Immature natural killer cell (primary cell): Measurements from ENCODE around the gene DIMT1. TPM values are rescaled to one million over a fixed set of nuclear protein-coding genes. Genes with fewer than 3 reads are reported as not detected.

ENCODE experiments used
- DNase-seq, 3 donors: peaks; one replicate each; pipeline ENCODE4 v3.0.0; 2022; ENCODE audit warnings: mixed read lengths in 1 of 3
- H3K27ac Mint-ChIP-seq, 6 donors: one replicate each; pipeline ENCODE4 v1.8.0; 2020; ENCODE audit warnings: mixed read lengths in 6 of 6, mild to moderate bottlenecking in 5 of 6, inconsistent platforms in 4 of 6, moderate library complexity in 3 of 6
- H3K27me3 Mint-ChIP-seq, 3 donors: one replicate each; pipeline ENCODE4 v1.8.0; 2020 to 2021; ENCODE audit warnings: low read depth in 3 of 3, mild to moderate bottlenecking in 3 of 3, mixed read lengths in 3 of 3, moderate library complexity in 3 of 3, inconsistent platforms in 1 of 3
- H3K36me3 Mint-ChIP-seq, 3 donors: one replicate each; pipeline ENCODE4 v1.8.0; 2020; ENCODE audit warnings: mixed read lengths in 3 of 3, inconsistent platforms in 2 of 3, mild to moderate bottlenecking in 2 of 3
- H3K4me1 Mint-ChIP-seq, 2 donors: one replicate each; pipeline ENCODE4 v1.8.0; 2020; ENCODE audit warnings: inconsistent platforms in 2 of 2, mild to moderate bottlenecking in 2 of 2, mixed read lengths in 2 of 2, moderate library complexity in 1 of 2
- H3K4me3 Mint-ChIP-seq, 5 donors: one replicate each; pipeline ENCODE4 v1.8.0; 2020; ENCODE audit warnings: mild to moderate bottlenecking in 5 of 5, mixed read lengths in 5 of 5, inconsistent platforms in 3 of 5, moderate library complexity in 3 of 5
- H3K9me3 Mint-ChIP-seq, 6 donors: one replicate each; pipeline ENCODE4 v1.8.0; 2020; ENCODE audit warnings: mild to moderate bottlenecking in 6 of 6, mixed read lengths in 6 of 6, inconsistent platforms in 4 of 6, moderate library complexity in 3 of 6
- polyA plus RNA-seq, 3 donors: library from polyadenylated mRNA; unstranded; fragments of 300-500 nt; fragmentation: Illumina TruSeq; gene quantifications; one replicate each; pipeline ENCODE4 v1.2.3, GENCODE V29; 2021

Gene DIMT1
- polyA plus RNA-seq: 10 to 100 TPM; 22.3 to 27.0 (median 26.3) TPM

DNA sequence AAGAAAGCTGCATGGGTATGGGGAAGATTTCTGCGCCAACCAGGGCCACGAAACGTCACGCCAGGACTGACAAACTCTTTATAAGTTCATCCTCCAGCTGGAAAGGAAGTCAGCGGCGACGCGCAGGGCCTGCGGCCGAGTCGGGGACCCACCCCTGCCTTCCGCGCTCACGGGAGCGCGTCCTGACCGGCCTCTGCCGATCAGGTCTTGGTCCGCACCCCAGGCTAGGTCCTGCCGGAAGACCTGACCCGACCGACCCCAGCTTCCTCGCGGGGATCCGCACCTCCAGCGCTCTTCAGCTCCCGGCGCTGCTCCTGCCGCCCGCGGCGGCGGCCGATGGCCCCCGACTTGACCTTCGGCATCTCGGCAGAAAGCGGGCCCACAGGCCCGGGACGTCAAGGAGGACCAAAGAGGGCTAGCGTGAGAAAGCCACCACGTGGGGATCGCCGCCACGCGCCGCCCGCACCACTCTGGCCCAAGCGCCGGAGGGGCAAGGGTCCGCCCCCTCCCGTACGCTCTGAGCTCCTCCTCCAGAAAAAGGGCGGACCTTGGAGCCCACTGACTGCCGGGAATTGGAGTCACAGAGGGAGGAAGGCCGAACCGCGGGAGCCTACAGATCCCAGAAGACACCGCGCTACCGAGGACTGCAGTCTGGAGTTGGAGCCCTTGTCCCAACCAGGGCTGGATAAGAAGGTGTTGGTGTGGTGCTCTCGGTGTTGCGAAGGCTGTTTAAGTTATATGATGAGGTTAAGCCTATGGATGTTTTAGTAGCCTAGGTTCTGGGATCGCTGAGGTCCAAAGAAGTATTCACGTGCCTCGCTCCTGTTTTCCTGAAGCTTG, at the start of gene DIMT1:
Gene DIMT1 (minus strand): TSS at position 495 of the 840 bp plus-strand sequence. CDS start 133 bp downstream, at position 362.
- DNase-seq: peak; percentile 90 to 92 (median 91)
- Mint-ChIP-seq H3K9me3 (peaks cover 0 to 1% (median 0%) of the 10 kb centered on the region in 6 donors), H3K4me3 (peak within 1 kb of the TSS; percentile 99 to 100 (median 100)), H3K4me1 (peaks cover 27 to 31% of the 10 kb centered on the region in 2 donors), H3K27me3 (peaks cover 2 to 7% (median 6%) of the 10 kb centered on the region in 3 donors), H3K27ac (peak within 1 kb of the TSS; percentile 91 to 98 (median 98)), H3K36me3 (peaks cover 0 to 4% (median 0%) of the 10 kb centered on the region in 3 donors)

- H3K4me3 Mint-ChIP-seq: no peak overlapping the region
- peaks cover 0 to 1% (median 0%) of the 10 kb centered on the region in 3 donors for H3K27me3 Mint-ChIP-seq
- H3K36me3 Mint-ChIP-seq: peaks cover 6 to 20% (median 12%) of the 10 kb centered on the region in 3 donors
- H3K27ac Mint-ChIP-seq: no peak overlapping the region
- no peak for DNase-seq
- H3K9me3 Mint-ChIP-seq: no peaks in the 10 kb centered on the region
- H3K4me1 Mint-ChIP-seq: no peaks in the 10 kb centered on the region
Observed at GRCh38 chr5:62450259-62450658, 46.6 kb upstream of the DIMT1 start.

- H3K9me3 Mint-ChIP-seq: no peaks in the 10 kb centered on the region
- H3K27ac Mint-ChIP-seq: no peak overlapping the region
- peaks cover 0 to 1% (median 0%) of the 10 kb centered on the region in 3 donors for H3K27me3 Mint-ChIP-seq
- H3K4me3 Mint-ChIP-seq: no peak overlapping the region
- DNase-seq: no peak
- no peaks in the 10 kb centered on the region for H3K4me1 Mint-ChIP-seq
- peaks cover 6 to 12% (median 12%) of the 10 kb centered on the region in 3 donors for H3K36me3 Mint-ChIP-seq
Observed at GRCh38 chr5:62448528-62448927, 44.8 kb upstream of the DIMT1 start.

- Mint-ChIP-seq H3K4me3 (no peak overlapping the region), H3K9me3 (no peaks in the 10 kb centered on the region), H3K36me3 (no peaks in the 10 kb centered on the region), H3K4me1 (peaks cover 0 to 15% of the 10 kb centered on the region in 2 donors), H3K27me3 (no peaks in the 10 kb centered on the region), H3K27ac (no peak overlapping the region)
- no peak for DNase-seq
Observed at GRCh38 chr5:62432621-62433064, 28.9 kb upstream of the DIMT1 start.

- no peak overlapping the region for H3K27ac Mint-ChIP-seq
- H3K36me3 Mint-ChIP-seq: no peaks in the 10 kb centered on the region
- no peaks in the 10 kb centered on the region for H3K27me3 Mint-ChIP-seq
- no peak overlapping the region for H3K4me3 Mint-ChIP-seq
- no peak for DNase-seq
- H3K9me3 Mint-ChIP-seq: no peaks in the 10 kb centered on the region
- peaks cover 0 to 15% of the 10 kb centered on the region in 2 donors for H3K4me1 Mint-ChIP-seq
Observed at GRCh38 chr5:62431735-62432620, 28.3 kb upstream of the DIMT1 start.

- Mint-ChIP-seq H3K4me1 (peaks cover 2 to 19% of the 10 kb centered on the region in 2 donors), H3K36me3 (no peaks in the 10 kb centered on the region), H3K9me3 (no peaks in the 10 kb centered on the region), H3K27ac (peak overlapping the region in 1 of 6 donors; percentile 40), H3K27me3 (no peaks in the 10 kb centered on the region), H3K4me3 (no peak overlapping the region)
- no peak for DNase-seq
Observed at GRCh38 chr5:62424763-62425162, 21.1 kb upstream of the DIMT1 start.

GRCh38 chr5:62421414-62421813, 17.7 kb upstream of the DIMT1 start:
- H3K36me3 Mint-ChIP-seq: no peaks in the 10 kb centered on the region
- H3K9me3 Mint-ChIP-seq: no peaks in the 10 kb centered on the region
- no peaks in the 10 kb centered on the region for H3K27me3 Mint-ChIP-seq
- no peak overlapping the region for H3K4me3 Mint-ChIP-seq
- H3K27ac Mint-ChIP-seq: no peak overlapping the region
- DNase-seq: no peak
- H3K4me1 Mint-ChIP-seq: peaks cover 2 to 19% of the 10 kb centered on the region in 2 donors

DNA sequence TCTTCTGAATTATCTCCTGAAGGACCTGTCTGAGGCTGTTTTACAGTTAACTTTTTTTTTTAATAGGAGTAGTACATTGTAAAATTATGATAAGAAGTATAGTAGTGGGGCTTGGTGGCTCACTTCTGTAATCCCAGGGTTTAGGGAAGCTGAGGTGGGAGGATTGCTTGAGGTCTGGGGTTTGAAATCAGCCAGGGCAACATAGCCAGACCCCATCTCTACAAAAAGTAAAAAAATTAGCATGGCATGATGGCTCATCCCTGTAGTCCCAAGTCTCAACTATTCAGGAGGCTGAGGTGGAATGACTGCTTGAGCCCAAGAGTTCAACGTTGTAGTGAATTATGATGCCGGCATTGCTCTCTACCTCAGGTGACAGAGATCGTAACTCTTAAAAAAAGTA, 15.9 kb upstream of the DIMT1 start:
- Mint-ChIP-seq H3K27ac (no peak overlapping the region), H3K27me3 (no peaks in the 10 kb centered on the region), H3K36me3 (no peaks in the 10 kb centered on the region), H3K4me3 (no peak overlapping the region), H3K4me1 (peaks cover 2 to 25% of the 10 kb centered on the region in 2 donors), H3K9me3 (no peaks in the 10 kb centered on the region)
- DNase-seq: no peak

GRCh38 chr5:62418462-62419076, 14.9 kb upstream of the DIMT1 start:
- Mint-ChIP-seq H3K36me3 (no peaks in the 10 kb centered on the region), H3K27ac (no peak overlapping the region), H3K9me3 (no peaks in the 10 kb centered on the region), H3K4me3 (no peak overlapping the region), H3K4me1 (peaks cover 5 to 34% of the 10 kb centered on the region in 2 donors), H3K27me3 (no peaks in the 10 kb centered on the region)
- DNase-seq: no peak

DNA sequence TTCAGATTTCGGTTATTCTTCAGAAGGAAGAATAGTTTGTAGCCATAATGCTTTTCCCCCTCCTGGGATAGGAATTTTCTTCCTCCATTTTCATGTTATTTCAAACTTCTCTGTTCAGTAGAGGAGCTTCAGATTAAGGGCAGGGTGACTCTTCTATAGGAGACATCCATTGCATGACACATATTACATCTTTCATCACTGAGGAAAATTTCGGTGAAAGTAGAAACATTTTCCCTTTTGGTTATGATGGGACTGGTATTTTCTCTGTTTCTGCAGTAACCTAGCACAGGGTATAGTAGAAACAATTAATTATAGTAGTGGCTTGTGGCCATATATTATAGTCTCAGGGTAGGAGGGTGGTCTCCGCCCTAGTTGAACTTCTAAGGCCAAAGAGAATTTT, 10.0 kb upstream of the DIMT1 start:
- DNase-seq: no peak
- Mint-ChIP-seq H3K9me3 (no peaks in the 10 kb centered on the region), H3K27ac (peak overlapping the region; percentile 64 to 98 (median 93)), H3K4me3 (peak overlapping the region; percentile 86 to 97 (median 90)), H3K36me3 (no peaks in the 10 kb centered on the region), H3K27me3 (peaks cover 4 to 8% (median 7%) of the 10 kb centered on the region in 3 donors), H3K4me1 (peaks cover 17 to 30% of the 10 kb centered on the region in 2 donors)

- peaks cover 17 to 30% of the 10 kb centered on the region in 2 donors for H3K4me1 Mint-ChIP-seq
- no peaks in the 10 kb centered on the region for H3K9me3 Mint-ChIP-seq
- H3K27ac Mint-ChIP-seq: peak within 1 kb of the TSS; percentile 90 to 98 (median 94)
Observed at GRCh38 chr5:62412549-62413329, 9.0 kb upstream of the DIMT1 start, which contains the start of gene IPO11. TSS of gene IPO11 (plus strand) at chr5:62412763. CDS start at chr5:62437280, 24,517 bp downstream.

GRCh38 chr5:62395210-62395950, 8.3 kb downstream of the DIMT1 start:
- peaks cover 0 to 5% (median 2%) of the 10 kb centered on the region in 3 donors for H3K27me3 Mint-ChIP-seq
- H3K9me3 Mint-ChIP-seq: no peaks in the 10 kb centered on the region
- DNase-seq: no peak
- peaks cover 4 to 29% (median 13%) of the 10 kb centered on the region in 3 donors for H3K36me3 Mint-ChIP-seq
- no peak overlapping the region for H3K4me3 Mint-ChIP-seq
- no peak overlapping the region for H3K27ac Mint-ChIP-seq
- peaks cover 10 to 17% of the 10 kb centered on the region in 2 donors for H3K4me1 Mint-ChIP-seq

More at GRCh38 chr5:62412549-62413329, 9.0 kb upstream of the DIMT1 start, which contains the start of gene IPO11:
- peaks cover 4 to 8% (median 7%) of the 10 kb centered on the region in 3 donors for H3K27me3 Mint-ChIP-seq
- peak within 1 kb of the TSS; percentile 86 to 97 (median 90) for H3K4me3 Mint-ChIP-seq
- DNase-seq: peak; percentile 97 to 98 (median 98)
- no peaks in the 10 kb centered on the region for H3K36me3 Mint-ChIP-seq
